ENCODE data around the gene LRRC26. TPM values are rescaled to one million over a fixed set of nuclear protein-coding genes. Genes with fewer than 3 reads are reported as not detected.
A peak's percentile ranks its signal among the peaks of the same experiment; 100 is the strongest.

Gene LRRC26
- total and polyA plus RNA-seq, 2 donors (not counting 3 experiments of a cell fraction or from before 2014, with no cell fraction given), result 0.08 TPM; not detected in 1

DNA sequence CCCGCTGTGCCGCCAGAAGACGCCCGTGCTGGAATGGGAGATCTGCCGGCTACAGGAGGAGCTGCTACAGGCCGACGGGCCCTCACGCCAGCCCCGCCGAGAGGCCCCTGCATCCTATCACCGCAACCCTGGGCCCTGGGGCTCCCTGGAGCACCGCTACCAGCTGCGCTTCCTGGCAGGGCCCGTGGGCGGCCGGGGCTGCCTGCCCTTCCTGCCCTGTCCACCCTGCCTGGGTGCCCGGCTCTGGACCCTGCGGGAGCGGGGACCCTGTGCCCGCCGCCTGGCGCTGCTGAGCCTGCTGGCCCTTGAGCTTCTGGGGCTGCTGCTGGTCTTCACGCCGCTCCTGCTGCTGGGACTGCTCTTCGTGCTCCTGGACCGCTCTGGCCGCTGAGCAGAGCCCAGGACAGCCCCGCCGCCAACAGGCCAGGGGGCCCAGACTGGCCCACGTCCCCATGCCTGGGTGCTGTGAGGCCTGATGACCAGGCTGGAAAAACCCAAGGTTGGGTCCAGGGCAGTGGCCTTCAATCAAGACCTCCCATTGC is 48.4 kb upstream of the LRRC26 start:
- Histone ChIP-seq H3K27me3 (ENCODE audit: control insufficient read depth in 2 of 2, insufficient read depth in 2 of 2, low read length in 2 of 2) (no peaks in the 10 kb centered on the region), H4K20me1 (replicated peaks; ENCODE audit: control insufficient read depth, extremely low read depth, insufficient read depth, low read length) (no peaks in the 10 kb centered on the region), H3K4me3 (replicated peaks in 1 of 3; ENCODE audit: insufficient read depth in 1 of 3, low read depth in 1 of 3, low read length in 3 of 3) (no peak overlapping the region), H3K79me2 (ENCODE audit: control insufficient read depth, insufficient read depth, low read length) (no peaks in the 10 kb centered on the region), H3K4me2 (ENCODE audit: insufficient read depth, low read length) (no peak overlapping the region), H3K27ac (ENCODE audit: insufficient read depth, low read depth, low read length) (peak overlapping the region; percentile 8), H3K9me1 (replicated peaks; ENCODE audit: control insufficient read depth, extremely low read depth, insufficient read depth, low read length) (no peaks in the 10 kb centered on the region), H2AFZ (ENCODE audit: low read depth, low read length) (no peak overlapping the region), H3K9me3 (replicated peaks; ENCODE audit: control insufficient read depth, insufficient read depth, low read length) (no peaks in the 10 kb centered on the region), H3K36me3 (ENCODE audit: control insufficient read depth in 2 of 2, extremely low read depth in 1 of 2, insufficient read depth in 2 of 2, low read length in 2 of 2) (peaks cover 0 to 2% of the 10 kb centered on the region in 2 experiments), H3K4me1 (ENCODE audit: control insufficient read depth, extremely low read depth, insufficient read depth, low read length) (peaks cover 13% of the 10 kb centered on the region), H3K9ac (replicated peaks; ENCODE audit: extremely low read depth, insufficient read depth, low read length) (no peak overlapping the region)
- intact Hi-C loops (cut with micrococcal nuclease), result no loop called here
- DNase-seq (ENCODE audit: low read depth, low spot score) (no peak), FAIRE-seq (no peak)
- ChIA-PET CTCF (interaction anchor here (0.7 to 2.1 kb wide), 4 partner anchors 11 to 42 kb away, joined by 3 to 8 read pairs (median 4); partner anchors contain the start of genes ANAPC2 and SSNA1), POLR2A (interaction anchor here (0.6 to 0.7 kb wide), 2 partner anchors 23 to 171 kb away, joined by 3 to 8 read pairs; partner anchors contain the start of gene TUBB4B)
- dilution Hi-C loops (cut with MboI; ENCODE audit: extremely low pct_ligation_motif_present, low sequenced_read_pairs), result no loop called here
- TF ChIP-seq EZH2 (IDR thresholded peaks at IDR 0.05; ENCODE audit: borderline replicate concordance, low read depth, low read length, severe bottlenecking) (no peak), POLR2AphosphoS5 (IDR thresholded peaks at IDR 0.05; ENCODE audit: insufficient read depth, low read depth, low read length) (no peak), JUN (IDR thresholded peaks at IDR 0.05; ENCODE audit: borderline replicate concordance, insufficient read depth, insufficient read length, low read depth) (no peak), FOS (IDR thresholded peaks at IDR 0.05; ENCODE audit: borderline replicate concordance, insufficient read depth, low read length) (no peak), GATA2 (IDR thresholded peaks at IDR 0.05; ENCODE audit: insufficient read depth, insufficient read length, low read depth, low read length) (no peak), MYC (IDR thresholded peaks at IDR 0.05; ENCODE audit: low read depth, low read length) (no peak), POLR2A (IDR thresholded peaks at IDR 0.05; ENCODE audit: low read depth, low read length) (no peak)
- TF ChIP-seq, protein P1, sequence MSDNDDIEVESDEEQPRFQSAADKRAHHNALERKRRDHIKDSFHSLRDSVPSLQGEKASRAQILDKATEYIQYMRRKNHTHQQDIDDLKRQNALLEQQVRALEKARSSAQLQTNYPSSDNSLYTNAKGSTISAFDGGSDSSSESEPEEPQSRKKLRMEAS (IDR thresholded peaks at IDR 0.05; ENCODE audit: insufficient read depth, insufficient read length), result no peak
- TF ChIP-seq, protein P2, sequence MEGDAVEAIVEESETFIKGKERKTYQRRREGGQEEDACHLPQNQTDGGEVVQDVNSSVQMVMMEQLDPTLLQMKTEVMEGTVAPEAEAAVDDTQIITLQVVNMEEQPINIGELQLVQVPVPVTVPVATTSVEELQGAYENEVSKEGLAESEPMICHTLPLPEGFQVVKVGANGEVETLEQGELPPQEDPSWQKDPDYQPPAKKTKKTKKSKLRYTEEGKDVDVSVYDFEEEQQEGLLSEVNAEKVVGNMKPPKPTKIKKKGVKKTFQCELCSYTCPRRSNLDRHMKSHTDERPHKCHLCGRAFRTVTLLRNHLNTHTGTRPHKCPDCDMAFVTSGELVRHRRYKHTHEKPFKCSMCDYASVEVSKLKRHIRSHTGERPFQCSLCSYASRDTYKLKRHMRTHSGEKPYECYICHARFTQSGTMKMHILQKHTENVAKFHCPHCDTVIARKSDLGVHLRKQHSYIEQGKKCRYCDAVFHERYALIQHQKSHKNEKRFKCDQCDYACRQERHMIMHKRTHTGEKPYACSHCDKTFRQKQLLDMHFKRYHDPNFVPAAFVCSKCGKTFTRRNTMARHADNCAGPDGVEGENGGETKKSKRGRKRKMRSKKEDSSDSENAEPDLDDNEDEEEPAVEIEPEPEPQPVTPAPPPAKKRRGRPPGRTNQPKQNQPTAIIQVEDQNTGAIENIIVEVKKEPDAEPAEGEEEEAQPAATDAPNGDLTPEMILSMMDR (IDR thresholded peaks at IDR 0.05; ENCODE audit: extremely low read depth in 1 of 2, insufficient read depth in 1 of 2, low read depth in 1 of 2, low read length in 2 of 2), result no peak
- BruUV-seq (replicated peaks), result no TSS peak

Data from endothelial cell of umbilical vein (primary cell).